Hypothalamus (tissue), 51 donors: ENCODE measurements around the gene GPC6.

Experiments used
- DNase-seq, 51 donors: peaks; one replicate each; lab custom pipeline; 2025; lab: John Stamatoyannopoulos, UW

The GPC6 gene

DNA sequence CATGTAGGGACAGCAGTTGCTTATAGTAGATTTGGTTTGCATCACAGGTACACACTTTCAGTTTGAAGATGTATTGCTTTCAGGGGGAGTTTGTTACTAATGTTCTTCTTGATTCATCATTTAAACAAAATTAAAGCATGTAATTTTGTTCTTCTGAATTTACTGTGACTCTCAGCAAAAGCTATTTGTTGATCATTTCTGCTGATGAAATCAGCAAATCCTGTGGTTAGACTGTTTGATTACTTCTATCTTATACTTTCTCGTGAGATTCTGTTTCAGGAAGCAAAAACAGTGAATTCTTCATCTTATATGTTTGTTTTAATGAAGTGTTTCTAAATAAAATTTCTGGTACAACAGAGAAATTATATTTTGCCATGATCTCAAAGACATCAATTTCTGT is 497.6 kb downstream of the GPC6 start:
- DNase-seq, result no peak

DNA sequence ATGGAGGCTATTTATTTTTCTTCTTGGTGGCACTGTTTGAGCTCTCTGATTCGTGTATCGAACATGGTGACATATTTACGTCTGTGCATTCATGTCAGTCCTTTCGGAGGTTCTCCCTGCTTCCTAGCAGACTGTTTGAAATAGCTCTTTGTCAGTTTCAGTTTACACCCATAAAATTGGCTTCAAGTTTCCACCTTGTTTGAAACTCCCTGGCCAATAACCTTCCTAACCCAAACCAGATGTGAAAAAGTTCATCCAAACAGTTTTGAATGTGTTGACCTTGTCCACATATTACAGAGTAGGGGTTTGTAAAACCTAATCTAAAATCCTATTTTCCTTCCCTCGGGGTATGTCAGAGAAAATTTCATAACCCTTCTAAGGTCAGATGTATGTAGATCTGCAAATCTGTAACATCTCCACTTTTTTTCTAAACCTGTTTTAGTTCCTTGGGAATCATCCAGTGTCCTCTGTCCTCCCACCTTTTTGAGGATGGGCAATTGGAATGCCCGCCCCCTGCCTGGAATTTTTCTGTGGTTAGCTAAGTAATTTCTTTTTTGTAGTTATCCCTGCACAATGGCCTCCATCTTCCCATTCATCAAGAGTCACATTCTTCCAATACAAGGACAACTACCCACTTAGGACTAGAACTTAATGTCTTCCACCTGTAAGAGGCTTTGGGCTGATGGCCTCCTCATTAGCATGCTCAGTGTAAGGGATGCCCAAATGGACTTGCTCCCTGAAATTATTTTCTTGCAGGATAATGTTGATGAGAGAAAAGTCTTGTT is 499.8 kb downstream of the GPC6 start:
- no peak for DNase-seq

DNA sequence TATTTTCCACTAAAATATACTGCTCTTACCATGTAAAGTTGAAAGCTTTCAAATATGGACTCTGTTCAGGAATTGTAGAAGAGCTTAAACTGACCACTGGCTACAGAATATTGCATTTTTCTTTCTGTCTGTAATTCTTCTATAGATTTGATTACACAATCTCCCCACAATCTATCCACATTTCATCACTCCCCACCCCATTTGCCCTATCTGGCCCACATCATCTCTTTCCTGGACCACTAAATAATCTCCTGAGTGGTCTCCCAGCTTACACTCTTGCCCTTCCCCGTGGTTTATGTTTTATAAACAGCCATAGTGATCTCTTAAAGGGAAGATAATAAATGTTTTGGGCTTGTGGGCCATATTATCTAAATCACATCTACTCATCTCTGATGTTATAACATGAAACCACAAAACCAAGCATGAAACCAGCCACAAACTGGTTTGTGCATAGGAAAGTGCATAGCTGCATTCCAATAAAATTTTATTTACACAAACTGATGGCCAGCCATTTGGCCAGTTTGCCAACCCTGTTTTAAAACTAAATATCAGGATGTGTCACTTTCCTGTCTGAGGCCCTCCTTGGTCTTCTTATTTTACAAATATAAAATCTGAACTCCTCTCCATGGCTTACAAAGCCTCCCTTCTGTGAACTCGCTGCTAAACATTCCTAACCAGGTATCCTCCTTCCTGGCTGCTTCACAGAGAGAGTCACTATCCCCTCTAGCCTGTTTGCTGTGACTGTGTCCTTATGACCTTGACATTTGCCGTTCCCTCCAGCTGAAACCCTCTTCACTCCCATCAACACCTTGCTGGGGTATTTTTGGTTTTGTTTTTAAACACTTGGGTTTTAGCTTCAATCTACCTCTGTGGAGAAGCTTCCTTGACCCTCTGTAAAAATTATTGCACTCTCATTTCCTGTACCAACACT is 500.9 kb downstream of the GPC6 start:
- DNase-seq, result no peak

- no peak for DNase-seq
Measured at GRCh38 chr13:93729383-93729782, 502.8 kb downstream of the GPC6 start.

- no peak for DNase-seq
Measured at GRCh38 chr13:93730780-93731179, 504.2 kb downstream of the GPC6 start.

- DNase-seq, result no peak
Measured at GRCh38 chr13:93732186-93732585, 505.6 kb downstream of the GPC6 start.

GRCh38 chr13:93736081-93736480 is 509.5 kb downstream of the GPC6 start:
- no peak for DNase-seq

GRCh38 chr13:93736909-93737308 is 510.3 kb downstream of the GPC6 start:
- DNase-seq, result no peak

DNA sequence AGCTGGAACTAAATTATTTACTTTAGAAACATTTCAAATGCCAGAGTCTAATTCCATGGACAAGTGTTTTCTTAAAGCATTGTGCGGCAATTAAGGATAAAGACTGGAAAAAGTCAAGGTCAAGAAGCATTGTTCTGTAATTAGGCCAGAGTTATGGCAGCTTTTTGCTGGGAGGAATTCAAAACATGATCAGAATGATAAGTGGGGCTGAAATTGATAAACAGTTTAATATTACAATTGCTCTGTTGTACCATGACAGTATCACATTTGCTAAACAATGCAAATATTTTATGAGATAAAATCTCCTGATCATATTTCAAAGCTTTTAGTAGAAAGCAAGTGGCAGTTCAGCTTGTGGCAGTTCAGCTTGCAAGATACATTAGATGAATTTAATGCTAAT is 513.7 kb downstream of the GPC6 start:
- no peak for DNase-seq

DNA sequence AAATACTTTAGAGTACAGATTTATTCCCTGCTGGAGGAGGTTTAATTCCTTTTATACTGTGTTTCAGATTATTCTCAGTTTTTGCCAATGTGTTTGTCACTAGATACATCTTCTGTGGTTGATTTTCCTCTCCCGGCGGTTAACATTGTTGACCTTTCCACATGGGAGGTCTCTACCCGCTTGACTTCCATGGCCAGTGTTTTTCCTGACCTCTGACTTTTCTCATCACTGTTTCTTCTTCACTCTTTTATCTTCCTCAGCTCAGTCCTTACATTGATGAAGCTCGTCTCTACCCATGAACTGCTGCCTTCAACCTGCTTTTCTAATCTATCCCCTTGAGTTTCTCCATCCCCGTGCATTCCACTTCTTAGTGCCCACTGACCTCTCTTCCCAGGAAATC is 517.4 kb downstream of the GPC6 start:
- DNase-seq, result no peak

GRCh38 chr13:93744886-93745285 is 518.3 kb downstream of the GPC6 start:
- DNase-seq, result no peak

DNA sequence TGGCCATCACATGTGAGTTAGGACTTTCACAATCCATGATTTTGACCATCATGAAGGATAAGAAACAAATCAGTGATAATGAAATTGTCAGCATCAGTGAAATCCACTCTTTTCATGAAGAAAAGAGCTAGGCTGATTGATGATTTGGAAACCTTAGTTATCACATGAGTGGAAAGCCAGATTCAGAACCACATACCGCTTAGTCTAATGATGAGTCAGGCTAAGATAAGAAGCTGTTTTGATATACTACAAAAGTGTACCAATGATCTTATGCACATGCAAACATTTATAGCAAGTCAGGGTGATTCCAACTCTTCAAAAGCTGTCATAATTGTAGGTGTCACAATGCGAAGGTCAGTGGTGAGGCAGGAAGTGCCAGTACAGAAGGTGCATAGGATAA is 519.3 kb downstream of the GPC6 start:
- no peak for DNase-seq

- no peak for DNase-seq
Measured at GRCh38 chr13:93746589-93746988, 520.0 kb downstream of the GPC6 start.

GRCh38 chr13:93750676-93751075 is 524.1 kb downstream of the GPC6 start:
- DNase-seq, result no peak

- no peak for DNase-seq
Measured at GRCh38 chr13:93751117-93751516, 524.5 kb downstream of the GPC6 start.

DNA sequence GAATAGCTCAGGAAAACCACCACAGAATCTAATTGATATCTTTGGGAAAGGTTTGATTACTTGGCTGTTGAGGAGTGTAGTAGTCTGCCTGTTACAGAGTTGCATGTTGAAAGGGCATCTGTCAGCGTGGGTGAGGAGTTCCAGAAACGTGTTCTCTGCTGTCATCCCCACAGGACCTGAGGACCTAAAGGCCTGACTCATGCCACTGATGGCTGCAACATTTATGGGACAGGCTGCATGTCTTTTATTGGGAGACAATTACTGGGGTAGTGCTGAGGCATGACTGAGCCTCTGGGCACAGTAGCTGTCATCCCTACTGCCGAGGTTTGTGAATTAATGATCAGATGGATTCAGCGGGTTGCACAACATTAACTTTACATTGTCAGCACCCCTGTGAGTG is 525.9 kb downstream of the GPC6 start:
- DNase-seq, result no peak

- no peak for DNase-seq
Measured at GRCh38 chr13:93753639-93754038, 527.0 kb downstream of the GPC6 start.

DNA sequence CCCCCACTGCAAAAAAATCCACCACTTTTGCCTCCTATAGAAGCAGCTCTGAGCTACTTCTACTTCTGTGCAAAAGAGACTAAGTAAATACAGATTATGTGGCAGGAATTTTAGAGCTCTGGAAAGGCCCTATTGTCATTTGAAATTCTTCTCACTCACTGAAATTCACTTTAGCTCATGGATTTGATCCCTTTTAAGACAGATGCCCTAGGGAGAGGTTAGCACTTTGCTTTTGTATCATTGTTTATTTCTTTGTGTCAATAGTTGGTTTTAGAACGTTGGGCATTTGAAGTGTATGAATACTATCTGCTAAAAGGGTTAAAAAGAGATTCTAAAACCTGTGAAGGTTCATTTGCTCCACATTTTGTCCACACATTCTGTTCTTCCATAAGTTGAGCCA is 528.7 kb downstream of the GPC6 start:
- no peak for DNase-seq

- DNase-seq, result no peak
Measured at GRCh38 chr13:93758575-93758974, 532.0 kb downstream of the GPC6 start.

GRCh38 chr13:93762708-93763426 is 536.3 kb downstream of the GPC6 start:
- no peak for DNase-seq

DNA sequence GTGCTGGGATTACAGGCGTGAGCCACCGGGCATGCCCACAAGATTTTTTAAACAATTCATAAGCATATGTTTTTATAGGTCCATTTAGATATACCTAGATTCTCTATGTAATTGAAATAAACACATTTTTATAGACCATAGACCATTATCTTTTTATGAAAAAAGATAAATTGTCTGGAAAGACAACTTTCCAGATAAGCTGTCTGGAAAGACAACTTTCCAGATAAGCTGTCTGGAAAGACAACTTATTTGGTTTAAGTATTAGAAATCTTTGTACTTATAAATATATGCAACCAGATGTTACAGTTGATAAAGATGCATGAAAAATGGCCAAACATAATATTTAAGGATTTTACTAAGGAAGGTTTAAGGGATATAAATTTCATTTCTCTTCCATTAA is 538.5 kb downstream of the GPC6 start:
- DNase-seq, result no peak
